ENCODE measurements around the gene TPST2.

The TPST2 gene

GRCh38 chr22:26579331-26579886 is 10.5 kb downstream of the TPST2 start:
- DNase-seq, result peak in 1 of 2 donors; percentile 60

DNA sequence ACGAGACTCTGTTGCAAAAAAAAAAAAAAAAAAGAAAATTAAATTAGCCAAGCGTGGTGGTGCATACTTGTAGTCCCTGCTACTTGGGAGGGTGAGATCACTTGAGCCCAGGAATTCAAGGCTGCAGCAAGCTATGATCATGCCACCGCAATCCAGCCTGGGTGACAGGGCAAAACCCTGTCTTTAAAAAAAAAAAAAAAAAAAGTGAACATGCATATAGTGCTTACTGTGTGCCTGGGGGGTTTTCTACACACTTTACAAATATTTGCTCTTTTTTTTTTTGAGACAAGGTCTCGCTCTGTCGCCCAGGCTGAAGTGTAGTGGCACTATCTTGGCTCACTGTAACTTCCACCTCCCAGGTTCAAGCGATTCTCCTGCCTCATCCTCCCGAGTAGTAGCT is 12.9 kb downstream of the TPST2 start:
- DNase-seq, result no peak

GRCh38 chr22:26576026-26576680 is 13.8 kb downstream of the TPST2 start:
- peak in 1 of 2 donors; percentile 8 for DNase-seq

DNA sequence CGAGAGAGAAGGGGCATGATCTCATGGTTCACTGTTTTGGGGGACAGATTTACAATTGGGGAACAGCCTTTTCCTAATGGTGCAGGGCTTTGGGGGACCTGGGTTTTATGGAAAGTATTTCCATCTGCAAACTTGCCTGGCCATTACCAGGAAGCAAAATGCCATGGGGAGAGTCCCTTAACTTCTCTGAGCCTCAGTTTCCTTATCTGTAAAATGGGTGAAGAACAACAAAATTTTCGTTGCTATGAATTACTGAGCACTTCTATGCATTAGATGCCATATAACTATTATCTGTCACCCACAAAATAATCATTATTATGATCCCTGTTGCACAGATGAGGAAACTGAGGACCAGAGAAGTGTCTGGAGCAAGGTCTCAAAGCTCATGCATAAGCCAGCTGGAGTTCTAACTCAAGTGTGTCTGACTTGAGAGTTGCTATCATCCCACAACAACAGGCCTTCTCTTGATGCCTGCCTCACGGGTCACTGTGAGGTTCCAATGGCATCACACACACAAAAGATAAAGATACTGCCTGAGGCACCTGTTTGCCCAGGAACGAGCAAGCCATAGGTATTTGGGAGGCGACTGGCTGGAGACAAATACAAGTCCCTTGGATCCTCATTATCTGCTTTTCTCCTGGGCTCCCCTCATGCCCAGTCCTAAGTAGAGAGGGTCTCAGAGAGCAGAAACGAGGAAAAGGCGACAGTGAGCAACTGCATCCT is 15.8 kb downstream of the TPST2 start:
- DNase-seq, result no peak

DNA sequence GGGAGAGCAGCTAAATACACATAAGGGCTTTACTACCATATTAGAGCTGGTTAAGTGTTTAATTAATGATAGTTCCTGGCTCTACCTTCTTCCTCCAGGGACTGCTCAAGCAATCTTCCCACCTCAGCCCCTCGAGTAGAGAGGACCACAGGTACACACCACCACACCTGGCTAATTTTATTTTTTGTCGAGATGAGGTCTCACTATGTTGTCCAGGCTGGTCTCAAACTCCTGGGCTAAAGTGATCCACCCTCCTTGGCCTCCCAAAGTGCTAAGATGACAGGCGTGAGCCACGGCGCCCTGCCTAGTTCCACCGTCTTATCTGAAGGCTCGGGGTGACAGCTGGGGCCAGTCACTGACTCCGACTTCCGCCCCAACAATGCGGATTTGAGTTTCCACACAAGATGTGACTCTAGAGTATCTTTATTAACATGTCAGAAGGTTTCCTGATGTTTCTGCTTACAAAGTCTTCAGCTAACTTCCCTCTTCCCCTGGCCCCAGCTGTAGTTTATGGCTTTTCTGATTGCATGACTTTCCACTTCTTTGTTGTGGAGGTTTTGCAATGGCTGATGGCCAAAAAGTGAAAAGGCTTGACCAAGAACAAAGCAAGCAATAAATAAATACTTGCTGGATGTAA is 16.8 kb downstream of the TPST2 start:
- peak; percentile 46 to 90 for DNase-seq

- no peak for DNase-seq
These were observed 18.9 kb downstream of the TPST2 start for GRCh38 chr22:26570864-26571525.

DNA sequence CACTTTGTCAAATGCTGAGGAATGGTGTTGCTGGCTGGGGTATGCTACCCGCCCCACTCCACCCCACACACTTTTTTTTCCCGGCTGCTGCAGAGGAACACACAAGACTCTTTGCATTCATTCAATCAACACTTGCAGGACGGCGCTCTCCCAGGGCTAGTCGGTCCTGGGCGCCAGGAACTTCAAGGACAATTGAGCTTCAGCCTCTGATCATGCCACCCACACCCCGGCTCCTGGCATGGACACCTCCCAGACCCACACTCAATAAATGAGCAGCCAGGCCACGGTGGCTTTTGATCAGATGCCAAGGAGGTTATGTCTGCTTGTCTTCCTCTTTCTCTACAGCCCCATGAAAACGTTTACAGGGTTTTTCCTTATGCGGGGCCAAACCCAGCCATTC is 19.8 kb downstream of the TPST2 start:
- peak in 1 of 2 donors; percentile 51 for DNase-seq

GRCh38 chr22:26568207-26568706 is 21.7 kb downstream of the TPST2 start:
- DNase-seq, result no peak

- DNase-seq, result no peak
These were observed 22.3 kb downstream of the TPST2 start for GRCh38 chr22:26567610-26568009.

DNA sequence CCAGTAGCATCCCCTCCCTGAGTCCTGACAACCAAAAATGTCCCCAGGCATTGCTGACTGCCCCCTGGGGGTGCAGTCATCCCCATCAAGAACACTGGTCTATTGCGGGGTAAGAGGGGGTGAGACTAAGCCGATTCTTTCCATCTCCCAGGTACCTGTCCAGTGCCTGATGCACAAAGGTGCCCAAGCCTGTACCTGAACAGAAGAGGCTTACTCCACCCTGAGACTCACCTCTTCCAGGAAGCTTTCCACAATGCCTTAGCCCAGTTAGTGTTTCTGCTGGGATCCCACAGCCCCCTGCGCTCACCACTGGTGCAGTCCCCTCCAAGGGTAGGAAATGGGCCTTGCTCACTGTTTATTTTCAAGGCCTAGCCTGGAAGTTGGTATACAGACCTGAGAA is 22.9 kb downstream of the TPST2 start:
- no peak for DNase-seq

DNA sequence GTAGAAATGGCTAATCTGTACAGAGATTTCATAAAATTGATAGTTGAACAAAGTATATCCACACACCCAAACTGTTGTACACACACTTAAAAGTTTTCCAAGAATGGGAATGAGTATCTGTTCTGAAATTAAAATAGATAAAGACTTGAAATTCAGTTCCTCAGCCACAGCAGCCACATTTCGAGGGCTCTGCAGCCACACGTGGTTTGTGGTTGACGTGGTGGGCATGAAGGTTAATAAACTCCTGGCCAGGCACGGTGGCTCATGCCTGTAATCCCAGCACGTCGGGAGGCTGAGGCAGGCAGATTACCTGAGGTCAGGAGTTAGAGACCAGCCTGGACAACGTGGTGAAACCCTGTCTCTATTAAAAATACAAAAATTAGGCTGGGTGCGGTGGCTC is 24.0 kb downstream of the TPST2 start:
- DNase-seq, result no peak

GRCh38 chr22:26565181-26565580 is 24.8 kb downstream of the TPST2 start:
- no peak for DNase-seq

DNA sequence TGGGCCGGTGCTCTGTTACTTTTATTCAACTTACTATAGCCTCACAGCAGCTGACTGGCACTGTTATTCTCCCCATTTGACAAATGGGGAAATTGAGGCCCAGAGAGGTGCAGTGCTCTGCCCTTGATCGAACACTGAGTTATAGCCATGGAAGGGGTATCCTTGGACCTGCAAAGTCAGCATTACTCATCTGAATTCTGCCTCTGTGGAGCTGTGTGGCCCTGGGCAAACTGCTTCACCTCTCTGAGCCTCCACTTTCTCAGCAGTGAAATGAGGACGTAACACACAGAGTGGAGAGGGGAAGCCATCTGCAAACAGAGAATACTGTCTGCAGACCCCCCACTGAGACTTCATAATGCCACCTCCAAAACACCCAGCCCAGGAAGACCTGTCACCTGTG is 25.3 kb downstream of the TPST2 start:
- no peak for DNase-seq

DNA sequence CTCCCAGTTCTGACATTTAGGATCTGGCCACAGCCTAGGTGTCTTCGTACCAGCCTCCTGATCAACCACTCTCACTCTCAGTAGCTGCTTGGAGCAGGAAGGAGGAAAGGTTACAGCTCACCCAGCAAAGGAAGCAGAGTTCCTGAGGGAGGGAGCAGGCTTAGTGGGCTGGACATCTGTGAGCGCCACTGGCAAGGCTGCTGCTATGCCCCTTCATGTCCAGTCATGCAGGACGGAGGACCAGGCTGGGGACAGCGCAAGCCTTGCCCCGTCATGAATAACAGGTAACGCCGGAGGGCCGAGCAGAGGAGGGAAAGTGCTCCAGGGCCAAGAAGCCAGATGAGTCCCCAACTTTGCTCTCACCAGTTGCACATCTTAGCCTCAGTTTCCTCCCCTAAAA is 25.8 kb downstream of the TPST2 start:
- no peak for DNase-seq

DNA sequence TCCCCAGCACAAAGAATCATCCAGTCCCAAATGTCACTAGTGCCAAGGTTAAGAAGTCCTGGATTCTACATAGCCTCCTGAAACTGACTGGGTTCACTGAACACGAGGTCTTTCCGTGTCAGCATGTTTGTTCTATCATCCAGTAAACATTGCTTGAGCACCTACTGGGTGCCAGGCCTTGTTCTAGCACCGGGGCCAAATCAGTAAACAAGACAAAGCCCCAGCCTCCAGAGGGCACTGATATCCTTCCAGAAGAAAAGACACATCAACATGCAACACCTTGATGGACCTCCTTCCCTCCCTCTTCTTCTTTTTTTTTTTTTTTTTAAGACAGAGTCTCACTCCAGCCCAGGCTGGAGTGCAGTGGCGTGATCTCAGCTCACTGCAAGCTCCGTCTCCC is 26.9 kb downstream of the TPST2 start:
- DNase-seq, result no peak

GRCh38 chr22:26561756-26562417 is 28.0 kb downstream of the TPST2 start:
- no peak for DNase-seq

DNA sequence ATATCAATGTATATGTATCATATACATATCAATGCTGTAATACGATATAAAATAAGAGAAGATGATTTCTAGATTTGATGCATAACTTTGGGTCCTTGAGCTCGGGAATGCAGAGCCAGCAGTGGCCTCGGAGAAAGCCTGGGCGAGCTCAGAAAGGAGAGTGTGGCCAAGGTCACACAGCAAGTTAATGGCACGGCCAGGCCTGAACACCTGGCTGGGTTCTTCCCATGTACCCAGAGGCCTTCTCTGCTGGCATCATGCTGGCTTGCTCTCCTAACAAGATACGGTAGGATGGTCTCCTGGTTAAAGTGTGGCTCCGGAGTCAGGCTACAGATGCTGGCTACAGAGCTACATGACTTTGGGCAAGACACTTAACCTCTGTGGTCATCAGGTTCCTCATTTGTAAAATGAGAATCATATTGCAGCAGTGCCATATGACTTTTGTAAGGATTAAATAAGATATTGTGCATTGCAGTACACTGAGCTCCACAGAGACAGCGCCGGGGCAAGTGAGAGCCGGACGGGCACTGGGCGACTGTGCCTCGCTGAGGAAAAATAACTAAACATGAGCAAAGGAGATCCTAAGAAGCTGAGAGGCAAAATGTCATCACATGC is 29.9 kb downstream of the TPST2 start:
- DNase-seq, result no peak

DNA sequence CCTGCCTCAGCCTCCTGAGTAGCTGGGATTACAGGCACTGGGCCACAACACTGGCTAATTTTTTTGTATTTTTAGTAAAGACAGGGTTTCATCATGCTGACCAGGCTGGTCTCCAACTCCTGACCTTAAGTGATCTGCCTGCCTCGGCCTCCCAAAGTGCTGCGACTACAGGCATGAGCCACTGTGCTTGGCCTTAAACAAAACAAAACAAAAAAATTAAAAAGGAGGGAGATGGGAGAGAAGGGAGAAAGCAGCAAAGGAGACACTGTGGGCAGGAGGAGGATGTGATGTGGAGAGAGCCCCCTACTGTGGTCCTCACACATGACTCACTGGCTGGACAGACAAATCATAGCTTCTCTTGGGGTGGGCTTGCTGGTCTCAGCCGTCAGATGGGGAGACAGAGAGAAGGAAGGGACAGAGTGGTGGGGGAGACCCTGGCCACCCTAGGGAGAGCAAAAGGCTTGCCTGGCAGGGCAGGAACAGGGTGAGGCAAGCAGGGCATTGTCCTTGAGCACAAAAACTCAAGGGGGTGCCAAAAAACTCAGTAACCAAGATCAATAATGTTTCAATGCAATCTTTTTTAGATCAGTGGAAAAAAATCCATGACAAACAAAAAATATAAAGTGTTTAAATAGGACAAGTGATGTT is 31.6 kb downstream of the TPST2 start:
- DNase-seq, result no peak

- DNase-seq, result no peak
These were observed 33.0 kb downstream of the TPST2 start for GRCh38 chr22:26556904-26557303.

- DNase-seq, result no peak
These were observed 34.5 kb downstream of the TPST2 start for GRCh38 chr22:26555478-26555877.

DNA sequence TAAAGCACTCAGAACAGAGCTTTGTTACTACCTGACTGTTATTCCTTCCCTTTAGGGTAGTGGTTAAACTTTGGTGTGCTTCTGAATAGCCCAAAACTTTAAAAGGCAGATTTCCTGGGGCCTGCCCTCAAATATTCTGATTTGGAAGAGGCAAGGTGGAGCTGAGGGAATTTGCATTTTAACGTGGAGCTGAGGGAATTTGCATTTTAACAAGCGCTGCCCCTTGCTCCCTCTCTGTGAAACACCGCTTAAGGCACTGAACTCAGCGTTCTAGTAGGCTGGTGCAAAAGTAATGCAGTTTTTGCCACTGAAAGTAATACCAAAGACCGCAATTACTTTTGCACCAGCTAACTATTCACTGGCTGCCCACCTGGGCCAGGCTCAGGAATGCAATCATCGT is 35.0 kb downstream of the TPST2 start:
- no peak for DNase-seq
